Effector memory CD8-positive, alpha-beta T cell (primary cell): Measurements from ENCODE around the gene CPD.
A peak's percentile ranks its signal among the peaks of the same experiment; 100 is the strongest.

Experiments used
- ATAC-seq: fragments of 150-1000 bp; cut with Tn5 transposase; replicated peaks from 2 replicates; pipeline ENCODE4 v1.10.0; 2021; ENCODE audit warnings: mild to moderate bottlenecking, moderate library complexity
- DNase-seq, 3 experiments: peaks; one replicate each; pipeline ENCODE4 v3.0.0; 2021
- H3K27ac Mint-ChIP-seq, 2 donors: one replicate each; pipeline ENCODE4 v1.8.0; 2022; ENCODE audit warnings: mild to moderate bottlenecking in 2 of 2, mixed read lengths in 2 of 2, moderate library complexity in 2 of 2
- H3K27me3 Mint-ChIP-seq, 2 donors: one replicate each; pipeline ENCODE4 v1.8.0; 2022; ENCODE audit warnings: mixed read lengths in 2 of 2
- H3K36me3 Mint-ChIP-seq: one replicate; pipeline ENCODE4 v1.8.0; 2022; ENCODE audit warnings: mild to moderate bottlenecking, moderate library complexity, mixed read lengths; ENCODE audit not compliant: insufficient read depth
- H3K4me1 Mint-ChIP-seq, 2 donors: one replicate each; pipeline ENCODE4 v1.8.0; 2022; ENCODE audit warnings: low read depth in 2 of 2, mixed read lengths in 2 of 2
- H3K4me3 Mint-ChIP-seq, 2 donors: one replicate each; pipeline ENCODE4 v1.8.0; 2022; ENCODE audit warnings: mild to moderate bottlenecking in 2 of 2, mixed read lengths in 2 of 2, moderate library complexity in 2 of 2
- H3K9me3 Mint-ChIP-seq, 2 donors: one replicate each; pipeline ENCODE4 v1.8.0; 2022; ENCODE audit warnings: mixed read lengths in 2 of 2

The CPD gene

GRCh38 chr17:30380643-30381339 lies 2.1 kb downstream of the CPD start:
- Mint-ChIP-seq H3K4me1 (peaks cover 36 to 66% of the 10 kb centered on the region in 2 donors), H3K4me3 (peak overlapping the region; percentile 82 to 88), H3K9me3 (no peaks in the 10 kb centered on the region), H3K27ac (peak overlapping the region; percentile 87 to 91), H3K27me3 (no peaks in the 10 kb centered on the region), H3K36me3 (peaks cover 23% of the 10 kb centered on the region)
- ATAC-seq (no peak), DNase-seq (no peak)

DNA sequence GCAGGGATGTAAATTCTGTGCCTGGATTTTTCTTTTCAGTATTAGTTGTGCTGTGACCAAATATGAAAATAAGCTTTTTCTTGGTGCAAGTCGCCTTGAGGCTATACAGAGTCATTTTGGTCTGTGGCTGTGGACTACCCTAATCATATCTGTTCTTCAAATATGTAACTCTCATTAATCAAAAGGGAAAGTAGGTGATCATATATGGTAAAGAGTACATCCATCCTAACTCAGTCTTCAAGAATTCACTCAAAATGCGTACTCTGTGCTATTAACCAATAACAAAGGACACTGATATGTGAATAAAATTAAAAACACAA lies 2.6 kb downstream of the CPD start:
- DNase-seq (no peak), ATAC-seq (no peak)
- peak overlapping the region; percentile 82 to 88 for H3K4me3 Mint-ChIP-seq
- no peaks in the 10 kb centered on the region for H3K27me3 Mint-ChIP-seq
- peaks cover 36 to 66% of the 10 kb centered on the region in 2 donors for H3K4me1 Mint-ChIP-seq
- peak overlapping the region in 1 of 2 donors; percentile 91 for H3K27ac Mint-ChIP-seq
- H3K36me3 Mint-ChIP-seq = peaks cover 27% of the 10 kb centered on the region
- no peaks in the 10 kb centered on the region for H3K9me3 Mint-ChIP-seq

- peaks cover 35% of the 10 kb centered on the region for H3K36me3 Mint-ChIP-seq
- no peaks in the 10 kb centered on the region for H3K9me3 Mint-ChIP-seq
- H3K27me3 Mint-ChIP-seq = no peaks in the 10 kb centered on the region
Observed at GRCh38 chr17:30382345-30382744, 3.6 kb downstream of the CPD start.

DNA sequence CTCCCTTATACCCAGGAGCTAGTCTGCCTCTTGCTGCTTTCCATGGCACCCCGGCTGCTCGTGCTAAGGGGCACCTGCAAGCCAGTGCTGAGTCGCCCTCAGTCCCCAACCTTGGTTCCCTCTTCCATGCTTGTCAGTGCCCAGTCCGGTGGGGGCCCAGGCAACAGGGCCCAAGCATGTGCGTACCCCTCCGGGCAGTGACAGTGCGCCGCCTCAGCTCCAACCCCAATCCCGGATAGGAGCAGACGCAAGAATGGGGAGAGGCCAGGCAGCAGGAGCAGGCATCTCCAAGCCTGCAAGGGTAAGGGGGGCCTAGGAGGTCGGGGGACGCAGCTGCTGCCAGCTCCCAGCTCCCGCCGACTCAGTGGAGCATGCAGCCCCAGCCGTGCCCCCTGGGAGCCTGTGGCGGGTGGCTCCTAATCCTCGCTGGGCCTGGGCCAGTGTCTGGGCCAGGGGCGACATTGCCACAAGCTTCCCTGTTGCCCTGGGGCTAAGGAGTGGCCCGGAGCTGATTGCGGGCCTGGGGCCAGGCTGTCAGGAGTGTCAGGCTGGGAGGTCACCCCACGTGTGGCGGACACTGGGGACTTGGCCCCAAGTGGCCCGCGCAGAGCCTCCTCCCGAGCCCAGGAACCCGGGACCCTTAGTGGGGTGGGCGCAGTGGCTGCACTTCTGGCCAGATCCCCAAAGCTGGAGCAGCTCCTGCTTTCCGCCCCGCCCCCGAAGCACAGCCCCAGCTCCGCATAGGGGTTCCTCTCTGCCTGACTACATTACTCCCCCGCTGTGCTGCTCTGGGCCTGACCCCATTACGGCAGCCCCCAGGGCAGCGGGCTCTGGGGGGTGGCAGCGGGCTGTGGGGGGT lies 9.8 kb downstream of the CPD start:
- Mint-ChIP-seq H3K27ac (no peak overlapping the region), H3K4me1 (peaks cover 1 to 23% of the 10 kb centered on the region in 2 donors), H3K4me3 (no peak overlapping the region), H3K36me3 (peaks cover 45% of the 10 kb centered on the region), H3K9me3 (no peaks in the 10 kb centered on the region), H3K27me3 (no peaks in the 10 kb centered on the region)
- DNase-seq = no peak
- no peak for ATAC-seq

More at GRCh38 chr17:30382345-30382744, 3.6 kb downstream of the CPD start:
- Mint-ChIP-seq H3K4me1 (peaks cover 32 to 60% of the 10 kb centered on the region in 2 donors), H3K4me3 (no peak overlapping the region), H3K27ac (no peak overlapping the region)
- DNase-seq = no peak
- ATAC-seq = no peak

DNA sequence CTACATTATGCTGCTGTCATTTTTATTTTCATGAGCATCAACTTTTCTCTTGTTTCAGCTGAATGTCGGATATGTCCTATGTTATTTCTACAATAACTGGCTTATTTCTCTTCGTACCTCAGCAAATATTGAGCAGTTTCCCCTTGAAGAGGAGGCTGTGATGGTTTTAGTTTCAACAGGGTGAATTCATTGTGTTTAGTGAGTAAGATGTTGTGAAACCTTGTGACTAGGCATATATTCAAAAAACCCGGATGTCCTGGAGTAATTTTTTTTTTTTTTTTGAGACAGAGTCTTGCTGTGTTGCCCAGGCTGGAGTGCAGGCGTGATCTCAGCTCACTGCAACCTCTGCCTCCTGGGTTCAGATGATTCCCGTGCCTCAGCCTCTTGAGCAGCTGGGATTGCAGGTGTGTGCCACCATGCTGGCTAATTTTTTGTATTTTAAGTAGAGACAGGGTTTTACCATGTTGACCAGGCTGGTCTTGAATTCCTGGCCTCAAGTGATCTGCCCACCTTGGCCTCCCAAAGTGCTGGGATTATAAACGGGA lies 11.1 kb downstream of the CPD start:
- H3K27me3 Mint-ChIP-seq = no peaks in the 10 kb centered on the region
- peaks cover 43% of the 10 kb centered on the region for H3K36me3 Mint-ChIP-seq
- H3K4me3 Mint-ChIP-seq = no peak overlapping the region
- DNase-seq (no peak), ATAC-seq (no peak)
- no peaks in the 10 kb centered on the region for H3K9me3 Mint-ChIP-seq
- H3K27ac Mint-ChIP-seq = no peak overlapping the region
- H3K4me1 Mint-ChIP-seq = peaks cover 8 to 19% of the 10 kb centered on the region in 2 donors

GRCh38 chr17:30391534-30391933 lies 12.8 kb downstream of the CPD start:
- ATAC-seq = no peak
- no peaks in the 10 kb centered on the region for H3K27me3 Mint-ChIP-seq
- H3K36me3 Mint-ChIP-seq = peaks cover 32% of the 10 kb centered on the region
- H3K4me1 Mint-ChIP-seq = peaks cover 11 to 18% of the 10 kb centered on the region in 2 donors
- no peak overlapping the region for H3K4me3 Mint-ChIP-seq
- H3K9me3 Mint-ChIP-seq = no peaks in the 10 kb centered on the region
- no peak overlapping the region for H3K27ac Mint-ChIP-seq
- DNase-seq = no peak

- Mint-ChIP-seq H3K36me3 (peaks cover 20% of the 10 kb centered on the region), H3K9me3 (no peaks in the 10 kb centered on the region), H3K27ac (no peak overlapping the region), H3K4me1 (peaks cover 11 to 22% of the 10 kb centered on the region in 2 donors), H3K27me3 (no peaks in the 10 kb centered on the region), H3K4me3 (no peak overlapping the region)
- ATAC-seq (no peak), DNase-seq (no peak)
Observed at GRCh38 chr17:30393491-30393890, 14.8 kb downstream of the CPD start.

- Mint-ChIP-seq H3K36me3 (peaks cover 20% of the 10 kb centered on the region), H3K4me1 (peaks cover 11 to 22% of the 10 kb centered on the region in 2 donors), H3K4me3 (no peak overlapping the region), H3K27ac (no peak overlapping the region), H3K9me3 (no peaks in the 10 kb centered on the region), H3K27me3 (no peaks in the 10 kb centered on the region)
- DNase-seq (no peak), ATAC-seq (no peak)
Observed at GRCh38 chr17:30393911-30394867, 15.5 kb downstream of the CPD start.

- Mint-ChIP-seq H3K4me1 (peaks cover 13 to 22% of the 10 kb centered on the region in 2 donors), H3K36me3 (peaks cover 16% of the 10 kb centered on the region), H3K27ac (peak overlapping the region in 1 of 2 donors; percentile 36), H3K9me3 (no peaks in the 10 kb centered on the region), H3K27me3 (no peaks in the 10 kb centered on the region), H3K4me3 (no peak overlapping the region)
- ATAC-seq (no peak), DNase-seq (no peak)
Observed at GRCh38 chr17:30395398-30396022, 16.8 kb downstream of the CPD start.

- ATAC-seq (no peak), DNase-seq (no peak)
- Mint-ChIP-seq H3K4me1 (peaks cover 15 to 24% of the 10 kb centered on the region in 2 donors), H3K27me3 (no peaks in the 10 kb centered on the region), H3K36me3 (peaks cover 15% of the 10 kb centered on the region), H3K9me3 (no peaks in the 10 kb centered on the region), H3K4me3 (no peak overlapping the region), H3K27ac (peak overlapping the region in 1 of 2 donors; percentile 36)
Observed at GRCh38 chr17:30396129-30396528, 17.4 kb downstream of the CPD start.

GRCh38 chr17:30396612-30397011 lies 17.9 kb downstream of the CPD start:
- Mint-ChIP-seq H3K9me3 (no peaks in the 10 kb centered on the region), H3K27me3 (no peaks in the 10 kb centered on the region), H3K27ac (peak overlapping the region in 1 of 2 donors; percentile 36), H3K4me1 (peaks cover 18 to 29% of the 10 kb centered on the region in 2 donors), H3K36me3 (peaks cover 10% of the 10 kb centered on the region), H3K4me3 (no peak overlapping the region)
- ATAC-seq (no peak), DNase-seq (no peak)

DNA sequence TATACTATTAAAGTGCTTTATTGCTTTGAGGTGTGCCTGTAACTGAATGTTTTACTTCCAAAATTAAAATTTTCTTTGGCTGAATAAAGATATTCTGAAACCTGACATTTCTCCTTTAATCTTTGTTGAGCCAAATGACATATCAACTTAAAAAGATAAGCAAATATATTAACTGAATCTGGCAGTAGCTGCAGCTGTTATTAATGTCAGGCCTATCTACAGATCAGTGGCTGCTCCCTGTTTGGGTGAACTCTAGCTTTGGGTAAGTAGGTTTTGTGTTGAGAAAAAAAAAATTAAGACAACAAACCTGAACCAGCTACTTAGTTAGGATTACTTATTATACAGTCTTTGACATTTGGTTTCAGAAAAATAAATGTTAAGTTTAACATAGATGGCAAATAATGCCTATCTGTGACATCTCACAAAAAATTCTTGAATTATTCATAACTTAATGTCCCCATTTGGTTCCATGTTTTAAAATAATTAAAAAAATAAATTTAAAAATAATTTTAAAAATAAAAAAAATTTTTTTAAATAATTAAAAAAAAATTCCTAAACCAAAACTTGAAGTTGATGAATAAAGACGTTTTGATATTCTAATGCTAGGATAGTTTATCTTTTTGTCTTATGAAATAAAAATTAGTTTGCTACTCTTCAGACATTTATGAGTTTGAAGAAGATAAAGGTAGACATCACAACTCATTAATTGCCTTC lies 19.8 kb downstream of the CPD start:
- peaks cover 3% of the 10 kb centered on the region for H3K36me3 Mint-ChIP-seq
- peaks cover 18 to 33% of the 10 kb centered on the region in 2 donors for H3K4me1 Mint-ChIP-seq
- no peaks in the 10 kb centered on the region for H3K27me3 Mint-ChIP-seq
- H3K4me3 Mint-ChIP-seq = no peak overlapping the region
- no peak for ATAC-seq
- no peak overlapping the region for H3K27ac Mint-ChIP-seq
- H3K9me3 Mint-ChIP-seq = no peaks in the 10 kb centered on the region
- DNase-seq = no peak
